GM23338 (cell line): ENCODE results near the gene KCTD19. TPM values are rescaled to one million over a fixed set of nuclear protein-coding genes. Genes with fewer than 3 reads are reported as not detected.
"Not testable (repeated sequence)": the region's sequence is repeated elsewhere in the genome, so short reads cannot be mapped to it uniquely, and the experiment has no call there.

ENCODE experiments used
- ATAC-seq: fragments of 200-7000 bp; cut with Tn5 transposase; 3 replicates; pipeline ENCODE4 v1.9.1; 2020
- DNase-seq: peaks from one replicate; pipeline ENCODE4 v3.0.0-alpha.2; 2015; ENCODE audit warnings: low spot score
- H2AFZ ChIP-seq: fragments of 200-600 bp; sonication (generic); 2 replicates; pipeline ENCODE4 v1.8.0; 2016; ENCODE audit warnings: antibody characterized with exemption, mild to moderate bottlenecking, moderate library complexity
- H3F3A ChIP-seq: fragments of 200-600 bp; sonication (generic); replicated peaks from 2 replicates; pipeline ENCODE4 v1.8.0; 2017; ENCODE audit warnings: antibody characterized with exemption, mixed run types, low read depth
- H3K27ac ChIP-seq: fragments of 200-600 bp; sonication (generic); 2 replicates; pipeline ENCODE4 v1.6.1; 2016; ENCODE audit warnings: low read depth
- H3K27me3 ChIP-seq: fragments of 200-600 bp; sonication (generic); 2 replicates; pipeline ENCODE4 v1.8.0; 2016; ENCODE audit warnings: mild to moderate bottlenecking, mixed run types, moderate library complexity; ENCODE audit not compliant: insufficient read depth
- H3K36me3 ChIP-seq: fragments of 200-600 bp; sonication (generic); 2 replicates; pipeline ENCODE4 v1.8.0; 2016; ENCODE audit warnings: mild to moderate bottlenecking; ENCODE audit not compliant: insufficient read depth
- H3K4me1 ChIP-seq: fragments of 200-600 bp; sonication (generic); 2 replicates; pipeline ENCODE4 v1.8.0; 2016; ENCODE audit warnings: mild to moderate bottlenecking, moderate library complexity; ENCODE audit not compliant: insufficient read depth
- H3K4me2 ChIP-seq: fragments of 200-600 bp; sonication (generic); 2 replicates; pipeline ENCODE4 v1.7.1; 2017; ENCODE audit warnings: mixed run types
- H3K4me3 ChIP-seq: fragments of 200-600 bp; sonication (generic); 2 replicates; pipeline ENCODE4 v1.6.1; 2016; ENCODE audit warnings: mixed run types
- H3K79me2 ChIP-seq: fragments of 200-600 bp; sonication (generic); replicated peaks from 2 replicates; pipeline ENCODE4 v1.8.0; 2017; ENCODE audit warnings: mild to moderate bottlenecking; ENCODE audit not compliant: insufficient read depth
- H3K9me2 ChIP-seq: fragments of 200-600 bp; sonication (generic); 2 replicates; pipeline ENCODE4 v1.8.0; 2017; ENCODE audit not compliant: insufficient read depth
- H4K20me1 ChIP-seq: fragments of 200-600 bp; sonication (generic); replicated peaks from 2 replicates; pipeline ENCODE4 v1.8.0; 2017; ENCODE audit warnings: mild to moderate bottlenecking; ENCODE audit not compliant: insufficient read depth
- H3K27ac Mint-ChIP-seq: 2 replicates; pipeline ENCODE4 v1.8.0; 2020; ENCODE audit warnings: inconsistent platforms, mild to moderate bottlenecking, moderate library complexity, mixed read lengths
- H3K27me3 Mint-ChIP-seq: 3 replicates; pipeline ENCODE4 v1.8.0; 2022; ENCODE audit warnings: low read depth, mild to moderate bottlenecking, moderate library complexity, mixed read lengths, inconsistent platforms; ENCODE audit not compliant: insufficient read depth, poor library complexity
- H3K36me3 Mint-ChIP-seq: 3 replicates; pipeline ENCODE4 v1.8.0; 2021; ENCODE audit warnings: low read depth, mild to moderate bottlenecking, inconsistent platforms, moderate library complexity, mixed read lengths
- H3K4me1 Mint-ChIP-seq: 3 replicates; pipeline ENCODE4 v1.8.0; 2020; ENCODE audit warnings: mild to moderate bottlenecking, inconsistent platforms, mixed read lengths
- H3K4me3 Mint-ChIP-seq: 3 replicates; pipeline ENCODE4 v1.8.0; 2021; ENCODE audit warnings: moderate library complexity, mild to moderate bottlenecking, inconsistent platforms, mixed read lengths
- H3K9me3 Mint-ChIP-seq: 3 replicates; pipeline ENCODE4 v1.8.0; 2020; ENCODE audit warnings: moderate library complexity, mild to moderate bottlenecking, inconsistent platforms, mixed read lengths
- JUNB ChIP-seq: IDR thresholded peaks from one replicate; pipeline ENCODE4 v1.6.1; 2016; ENCODE audit warnings: antibody characterized with exemption; ENCODE audit not compliant: unreplicated experiment
- POLR2AphosphoS5 ChIP-seq: IDR thresholded peaks from 2 replicates; pipeline ENCODE4 v1.6.1; 2016; ENCODE audit warnings: antibody characterized with exemption, low read depth
- STAT1 ChIP-seq: IDR thresholded peaks from one replicate; pipeline ENCODE4 v1.6.1; 2016; ENCODE audit warnings: antibody characterized with exemption; ENCODE audit not compliant: unreplicated experiment
- ZNF331 ChIP-seq: fragments of 250-450 bp; sonication (Bioruptor Pico); IDR thresholded peaks from 2 replicates; pipeline ENCODE4 v1.5.0; 2020; ENCODE audit warnings: low read depth, mild to moderate bottlenecking, moderate library complexity
- long read RNA-seq: library from polyadenylated mRNA; unstranded; transcript quantifications from one replicate; pipeline ENCODE4 v2.0.0, GENCODE V29; 2020; ENCODE audit not compliant: unreplicated experiment
- polyA plus RNA-seq: library from polyadenylated mRNA; unstranded; fragments of >200 nt; fragmentation: Nextera tagmentation; extraction: Ambion mirVana; gene quantifications from 2 replicates; pipeline ENCODE4 v1.2.1, GENCODE V29; 2016
- total RNA-seq: library from RNA; depleted of rRNA; stranded (reverse); fragments of >200 nt; shearing (Covaris generic); gene quantifications from 2 replicates; pipeline ENCODE4 v1.2.3, GENCODE V29; 2014; rRNA removed
- TF ChIP-seq, protein P1 (sequence below): fragments of 250-450 bp; sonication (Bioruptor Pico); IDR thresholded peaks from 2 replicates; pipeline ENCODE4 v1.5.0; 2020; ENCODE audit warnings: mild to moderate bottlenecking, moderate library complexity
- TF ChIP-seq, protein P2 (sequence below), 2 experiments: fragments of 200-600 bp in 1 of 2; sonication (generic) in 1 of 2; conservative IDR thresholded peaks; 2 replicates each; pipeline versions ENCODE4 v1.5.1 to v1.6.1; 2016 to 2017; ENCODE audit warnings: antibody characterized with exemption in 2 of 2, low read depth in 2 of 2, mild to moderate bottlenecking in 2 of 2, moderate library complexity in 1 of 2

Gene KCTD19
- total RNA-seq (0.31 TPM in 1 of 2 replicates, not detected in the other), polyA plus RNA-seq (0.61 and 0.65 TPM in 2 replicates)
- long read RNA-seq = 0 reads

DNA sequence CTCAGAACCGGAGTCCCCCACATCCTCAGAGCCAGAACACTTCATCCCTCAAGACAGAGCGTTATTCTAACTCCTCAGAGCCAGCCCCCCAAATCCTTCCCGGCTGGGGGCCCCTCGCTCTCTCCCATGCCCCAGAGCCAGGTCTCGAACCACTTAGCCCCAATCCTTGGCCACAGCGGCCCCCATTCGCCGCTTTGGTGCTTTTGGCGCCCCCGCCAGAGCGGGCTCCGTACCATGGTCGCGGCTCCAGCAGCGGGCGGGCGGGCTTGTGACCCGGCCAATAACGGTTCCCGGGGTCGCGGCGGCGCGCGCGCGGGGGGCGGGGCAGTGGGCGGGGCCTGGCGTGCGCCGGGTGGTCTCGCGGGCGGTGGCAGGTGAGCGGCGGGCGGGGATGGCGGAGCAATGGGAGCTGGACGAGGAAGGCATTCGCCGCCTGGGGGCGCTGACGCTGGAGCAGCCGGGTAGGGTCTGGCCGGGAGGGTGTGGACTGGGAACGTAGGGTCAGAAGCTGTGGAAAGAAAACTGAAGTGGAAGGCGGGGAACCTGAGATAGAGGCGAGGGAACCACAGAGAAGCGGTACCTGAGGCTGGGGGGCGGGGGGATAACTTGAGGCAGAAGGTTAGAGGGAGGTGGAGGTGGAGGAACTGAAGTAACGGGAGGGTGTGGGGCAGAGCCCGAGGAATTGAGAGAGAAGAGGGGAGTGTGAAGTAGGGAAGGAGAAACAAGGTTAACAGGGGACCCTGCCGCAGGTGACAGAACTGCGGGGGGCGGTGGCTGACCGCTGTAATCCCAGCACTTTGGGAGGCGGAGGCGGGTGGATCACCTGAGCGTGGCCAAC lies at the start of gene KCTD19, which contains the start of gene LRRC36:
Gene KCTD19, minus strand, starts transcription at position 270 of the 838 bp plus-strand sequence. Its CDS starts 34 bp downstream, at position 236.
Gene LRRC36, plus strand, starts transcription at position 344 of the 838 bp plus-strand sequence. Its CDS starts 48 bp downstream, at position 392.
- H3K9me3 Mint-ChIP-seq = no peaks in the 10 kb centered on the region; the same call in 2 of the 3 replicates
- H3K27me3 Mint-ChIP-seq = peaks cover 12% of the 10 kb centered on the region
- H3K27ac Mint-ChIP-seq = no peak within 1 kb of the TSS
- Histone ChIP-seq H3K36me3 (no peaks in the 10 kb centered on the region), H3K9me2 (no peaks in the 10 kb centered on the region), H3K4me3 (peak within 1 kb of the TSS; percentile 65), H4K20me1 (no peaks in the 10 kb centered on the region), H3K27me3 (peaks cover 34% of the 10 kb centered on the region), H3K79me2 (no peaks in the 10 kb centered on the region), H3K4me2 (peak within 1 kb of the TSS; percentile 87), H2AFZ (peak within 1 kb of the TSS; percentile 100), H3K4me1 (no peaks in the 10 kb centered on the region; the same call in 1 of the 2 replicates), H3F3A (no peaks in the 10 kb centered on the region; the same call in 1 of the 2 replicates), H3K27ac (no peak within 1 kb of the TSS)
- H3K4me3 Mint-ChIP-seq = peak within 1 kb of the TSS; percentile 77
- H3K4me1 Mint-ChIP-seq = peaks cover 6% of the 10 kb centered on the region
- no peaks in the 10 kb centered on the region for H3K36me3 Mint-ChIP-seq
- no peak for TF ChIP-seq STAT1
- no peak for TF ChIP-seq JUNB
- TF ChIP-seq ZNF331 (CRISPR knock-in tag) = no peak
- TF ChIP-seq, protein P1, sequence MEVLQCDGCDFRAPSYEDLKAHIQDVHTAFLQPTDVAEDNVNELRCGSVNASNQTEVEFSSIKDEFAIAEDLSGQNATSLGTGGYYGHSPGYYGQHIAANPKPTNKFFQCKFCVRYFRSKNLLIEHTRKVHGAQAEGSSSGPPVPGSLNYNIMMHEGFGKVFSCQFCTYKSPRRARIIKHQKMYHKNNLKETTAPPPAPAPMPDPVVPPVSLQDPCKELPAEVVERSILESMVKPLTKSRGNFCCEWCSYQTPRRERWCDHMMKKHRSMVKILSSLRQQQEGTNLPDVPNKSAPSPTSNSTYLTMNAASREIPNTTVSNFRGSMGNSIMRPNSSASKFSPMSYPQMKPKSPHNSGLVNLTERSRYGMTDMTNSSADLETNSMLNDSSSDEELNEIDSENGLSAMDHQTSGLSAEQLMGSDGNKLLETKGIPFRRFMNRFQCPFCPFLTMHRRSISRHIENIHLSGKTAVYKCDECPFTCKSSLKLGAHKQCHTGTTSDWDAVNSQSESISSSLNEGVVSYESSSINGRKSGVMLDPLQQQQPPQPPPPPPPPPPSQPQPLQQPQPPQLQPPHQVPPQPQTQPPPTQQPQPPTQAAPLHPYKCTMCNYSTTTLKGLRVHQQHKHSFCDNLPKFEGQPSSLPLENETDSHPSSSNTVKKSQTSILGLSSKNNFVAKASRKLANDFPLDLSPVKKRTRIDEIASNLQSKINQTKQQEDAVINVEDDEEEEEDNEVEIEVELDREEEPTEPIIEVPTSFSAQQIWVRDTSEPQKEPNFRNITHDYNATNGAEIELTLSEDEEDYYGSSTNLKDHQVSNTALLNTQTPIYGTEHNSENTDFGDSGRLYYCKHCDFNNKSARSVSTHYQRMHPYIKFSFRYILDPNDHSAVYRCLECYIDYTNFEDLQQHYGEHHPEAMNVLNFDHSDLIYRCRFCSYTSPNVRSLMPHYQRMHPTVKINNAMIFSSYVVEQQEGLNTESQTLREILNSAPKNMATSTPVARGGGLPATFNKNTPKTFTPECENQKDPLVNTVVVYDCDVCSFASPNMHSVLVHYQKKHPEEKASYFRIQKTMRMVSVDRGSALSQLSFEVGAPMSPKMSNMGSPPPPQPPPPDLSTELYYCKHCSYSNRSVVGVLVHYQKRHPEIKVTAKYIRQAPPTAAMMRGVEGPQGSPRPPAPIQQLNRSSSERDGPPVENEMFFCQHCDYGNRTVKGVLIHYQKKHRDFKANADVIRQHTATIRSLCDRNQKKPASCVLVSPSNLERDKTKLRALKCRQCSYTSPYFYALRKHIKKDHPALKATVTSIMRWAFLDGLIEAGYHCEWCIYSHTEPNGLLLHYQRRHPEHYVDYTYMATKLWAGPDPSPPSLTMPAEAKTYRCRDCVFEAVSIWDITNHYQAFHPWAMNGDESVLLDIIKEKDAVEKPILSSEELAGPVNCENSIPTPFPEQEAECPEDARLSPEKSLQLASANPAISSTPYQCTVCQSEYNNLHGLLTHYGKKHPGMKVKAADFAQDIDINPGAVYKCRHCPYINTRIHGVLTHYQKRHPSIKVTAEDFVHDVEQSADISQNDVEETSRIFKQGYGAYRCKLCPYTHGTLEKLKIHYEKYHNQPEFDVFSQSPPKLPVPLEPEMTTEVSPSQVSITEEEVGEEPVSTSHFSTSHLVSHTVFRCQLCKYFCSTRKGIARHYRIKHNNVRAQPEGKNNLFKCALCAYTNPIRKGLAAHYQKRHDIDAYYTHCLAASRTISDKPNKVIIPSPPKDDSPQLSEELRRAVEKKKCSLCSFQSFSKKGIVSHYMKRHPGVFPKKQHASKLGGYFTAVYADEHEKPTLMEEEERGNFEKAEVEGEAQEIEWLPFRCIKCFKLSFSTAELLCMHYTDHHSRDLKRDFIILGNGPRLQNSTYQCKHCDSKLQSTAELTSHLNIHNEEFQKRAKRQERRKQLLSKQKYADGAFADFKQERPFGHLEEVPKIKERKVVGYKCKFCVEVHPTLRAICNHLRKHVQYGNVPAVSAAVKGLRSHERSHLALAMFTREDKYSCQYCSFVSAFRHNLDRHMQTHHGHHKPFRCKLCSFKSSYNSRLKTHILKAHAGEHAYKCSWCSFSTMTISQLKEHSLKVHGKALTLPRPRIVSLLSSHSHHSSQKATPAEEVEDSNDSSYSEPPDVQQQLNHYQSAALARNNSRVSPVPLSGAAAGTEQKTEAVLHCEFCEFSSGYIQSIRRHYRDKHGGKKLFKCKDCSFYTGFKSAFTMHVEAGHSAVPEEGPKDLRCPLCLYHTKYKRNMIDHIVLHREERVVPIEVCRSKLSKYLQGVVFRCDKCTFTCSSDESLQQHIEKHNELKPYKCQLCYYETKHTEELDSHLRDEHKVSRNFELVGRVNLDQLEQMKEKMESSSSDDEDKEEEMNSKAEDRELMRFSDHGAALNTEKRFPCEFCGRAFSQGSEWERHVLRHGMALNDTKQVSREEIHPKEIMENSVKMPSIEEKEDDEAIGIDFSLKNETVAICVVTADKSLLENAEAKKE (CRISPR knock-in tag) = no peak
- peak; percentile 64 for TF ChIP-seq POLR2AphosphoS5
- TF ChIP-seq, protein P2, sequence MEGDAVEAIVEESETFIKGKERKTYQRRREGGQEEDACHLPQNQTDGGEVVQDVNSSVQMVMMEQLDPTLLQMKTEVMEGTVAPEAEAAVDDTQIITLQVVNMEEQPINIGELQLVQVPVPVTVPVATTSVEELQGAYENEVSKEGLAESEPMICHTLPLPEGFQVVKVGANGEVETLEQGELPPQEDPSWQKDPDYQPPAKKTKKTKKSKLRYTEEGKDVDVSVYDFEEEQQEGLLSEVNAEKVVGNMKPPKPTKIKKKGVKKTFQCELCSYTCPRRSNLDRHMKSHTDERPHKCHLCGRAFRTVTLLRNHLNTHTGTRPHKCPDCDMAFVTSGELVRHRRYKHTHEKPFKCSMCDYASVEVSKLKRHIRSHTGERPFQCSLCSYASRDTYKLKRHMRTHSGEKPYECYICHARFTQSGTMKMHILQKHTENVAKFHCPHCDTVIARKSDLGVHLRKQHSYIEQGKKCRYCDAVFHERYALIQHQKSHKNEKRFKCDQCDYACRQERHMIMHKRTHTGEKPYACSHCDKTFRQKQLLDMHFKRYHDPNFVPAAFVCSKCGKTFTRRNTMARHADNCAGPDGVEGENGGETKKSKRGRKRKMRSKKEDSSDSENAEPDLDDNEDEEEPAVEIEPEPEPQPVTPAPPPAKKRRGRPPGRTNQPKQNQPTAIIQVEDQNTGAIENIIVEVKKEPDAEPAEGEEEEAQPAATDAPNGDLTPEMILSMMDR (conservative IDR thresholded peaks at IDR 0.05; ENCODE audit: low read depth in 2 of 2) = peak; percentile 59 to 76
- DNase-seq = peak; percentile 96
- peak; percentile 96 for ATAC-seq

- not testable (repeated sequence) for H3K79me2 ChIP-seq, H3K9me2 ChIP-seq, H3K4me1 Mint-ChIP-seq, ATAC-seq, H3K27me3 ChIP-seq, H3K4me2 ChIP-seq, H3K36me3 ChIP-seq, H3K4me1 ChIP-seq, DNase-seq, H3K27me3 Mint-ChIP-seq, H3K4me3 Mint-ChIP-seq, H3K27ac ChIP-seq, H3K4me3 ChIP-seq, H2AFZ ChIP-seq, H4K20me1 ChIP-seq, H3K9me3 Mint-ChIP-seq, H3K36me3 Mint-ChIP-seq, H3F3A ChIP-seq, H3K27ac Mint-ChIP-seq
These were observed 49.5 kb upstream of the KCTD19 start for GRCh38 chr16:67376012-67376411.
